Breast epithelium (tissue), 3 donors: ENCODE measurements around the gene CLHC1.

Experiments
- POLR2A ChIP-seq: fragments of 450-650 bp; IDR thresholded peaks from one replicate; pipeline ENCODE4 v1.6.1; 2016; ENCODE audit warnings: antibody characterized with exemption, mild to moderate bottlenecking, moderate library complexity
- POLR2AphosphoS5 ChIP-seq, 3 donors: sonication (generic); formaldehyde crosslinking; IDR thresholded peaks; one replicate each; pipeline ENCODE4 v1.6.1; 2017; ENCODE audit warnings: antibody characterized with exemption in 3 of 3
- TF ChIP-seq, protein P1 (sequence below), 3 donors: fragments of 450-650 bp; IDR thresholded peaks; one replicate each; pipeline ENCODE4 v1.5.1; 2016 to 2017; ENCODE audit warnings: antibody characterized with exemption in 3 of 3, mild to moderate bottlenecking in 3 of 3, moderate library complexity in 3 of 3

DNA sequence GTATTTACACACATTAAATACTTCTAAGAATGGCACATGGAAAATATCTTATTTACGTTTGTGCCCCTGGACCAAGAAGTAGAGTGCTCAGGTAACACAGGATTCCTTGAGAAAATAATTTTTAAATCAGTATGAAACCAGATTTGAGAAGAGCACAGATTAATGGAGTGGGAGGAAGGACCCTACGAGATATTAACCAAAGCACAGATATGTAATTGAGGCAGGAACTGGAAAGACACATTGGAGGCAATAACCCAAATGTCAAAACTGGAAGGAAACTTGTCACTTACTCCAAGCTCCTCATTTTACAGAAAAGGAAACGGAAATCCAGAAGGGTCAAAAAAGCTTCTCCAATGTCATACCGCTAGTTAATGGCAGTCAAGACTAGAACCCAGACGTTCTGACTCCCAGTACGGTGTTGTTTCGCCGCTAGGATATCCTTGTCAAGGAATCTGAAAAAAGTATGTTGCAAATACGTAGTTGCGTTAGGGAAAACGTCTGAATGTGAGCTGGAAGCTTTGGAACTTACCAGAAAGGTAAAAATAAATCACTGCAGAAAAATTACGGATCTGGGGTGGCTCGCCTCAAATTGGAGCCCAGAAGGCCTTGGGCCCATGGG is 36.3 kb upstream of the CLHC1 start:
- TF ChIP-seq, protein P1, sequence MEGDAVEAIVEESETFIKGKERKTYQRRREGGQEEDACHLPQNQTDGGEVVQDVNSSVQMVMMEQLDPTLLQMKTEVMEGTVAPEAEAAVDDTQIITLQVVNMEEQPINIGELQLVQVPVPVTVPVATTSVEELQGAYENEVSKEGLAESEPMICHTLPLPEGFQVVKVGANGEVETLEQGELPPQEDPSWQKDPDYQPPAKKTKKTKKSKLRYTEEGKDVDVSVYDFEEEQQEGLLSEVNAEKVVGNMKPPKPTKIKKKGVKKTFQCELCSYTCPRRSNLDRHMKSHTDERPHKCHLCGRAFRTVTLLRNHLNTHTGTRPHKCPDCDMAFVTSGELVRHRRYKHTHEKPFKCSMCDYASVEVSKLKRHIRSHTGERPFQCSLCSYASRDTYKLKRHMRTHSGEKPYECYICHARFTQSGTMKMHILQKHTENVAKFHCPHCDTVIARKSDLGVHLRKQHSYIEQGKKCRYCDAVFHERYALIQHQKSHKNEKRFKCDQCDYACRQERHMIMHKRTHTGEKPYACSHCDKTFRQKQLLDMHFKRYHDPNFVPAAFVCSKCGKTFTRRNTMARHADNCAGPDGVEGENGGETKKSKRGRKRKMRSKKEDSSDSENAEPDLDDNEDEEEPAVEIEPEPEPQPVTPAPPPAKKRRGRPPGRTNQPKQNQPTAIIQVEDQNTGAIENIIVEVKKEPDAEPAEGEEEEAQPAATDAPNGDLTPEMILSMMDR (IDR thresholded peaks at IDR 0.05) = no peak
- no peak for TF ChIP-seq POLR2A
- TF ChIP-seq POLR2AphosphoS5 (IDR thresholded peaks at IDR 0.05) = no peak
